Ovary (tissue), 3 donors: Measurements from ENCODE around the gene ZNF736.

ENCODE experiments used
- EP300 ChIP-seq: sonication (generic); formaldehyde crosslinking; IDR thresholded peaks from one replicate; pipeline ENCODE4 v1.6.1; 2017; ENCODE audit warnings: antibody characterized with exemption
- POLR2A ChIP-seq: fragments of 450-650 bp; IDR thresholded peaks from one replicate; pipeline ENCODE4 v1.6.1; 2017; ENCODE audit warnings: antibody characterized with exemption, mild to moderate bottlenecking, moderate library complexity
- TF ChIP-seq, protein P1 (sequence below), 3 donors: fragments of 450-650 bp in 2 of 3; fragments of 200-600 bp in 1 of 3; IDR thresholded peaks; one replicate each; pipeline versions ENCODE4 v1.5.1 to v1.8.0; 2016 to 2022; ENCODE audit warnings: antibody characterized with exemption in 3 of 3, mild to moderate bottlenecking in 1 of 3
- donor health status: DM: no; HTN: no; CAD: no.

DNA sequence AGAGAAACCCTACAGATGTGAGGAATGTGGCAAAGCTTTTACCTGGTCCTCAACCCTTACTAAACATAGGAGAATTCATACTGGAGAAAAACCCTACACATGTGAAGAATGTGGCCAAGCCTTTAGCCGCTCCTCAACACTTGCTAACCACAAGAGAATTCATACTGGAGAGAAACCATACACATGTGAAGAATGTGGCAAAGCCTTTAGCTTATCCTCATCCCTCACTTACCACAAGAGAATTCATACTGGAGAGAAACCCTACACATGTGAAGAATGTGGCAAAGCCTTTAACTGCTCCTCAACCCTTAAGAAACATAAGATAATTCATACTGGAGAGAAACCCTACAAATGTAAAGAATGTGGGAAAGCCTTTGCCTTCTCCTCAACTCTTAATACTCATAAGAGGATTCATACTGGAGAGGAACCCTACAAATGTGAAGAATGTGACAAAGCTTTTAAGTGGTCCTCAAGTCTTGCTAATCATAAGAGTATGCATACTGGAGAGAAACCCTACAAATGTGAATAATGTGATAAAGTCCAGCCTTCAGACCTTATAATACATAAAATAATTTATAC, 47.3 kb upstream of the ZNF736 start:
- TF ChIP-seq, protein P1, sequence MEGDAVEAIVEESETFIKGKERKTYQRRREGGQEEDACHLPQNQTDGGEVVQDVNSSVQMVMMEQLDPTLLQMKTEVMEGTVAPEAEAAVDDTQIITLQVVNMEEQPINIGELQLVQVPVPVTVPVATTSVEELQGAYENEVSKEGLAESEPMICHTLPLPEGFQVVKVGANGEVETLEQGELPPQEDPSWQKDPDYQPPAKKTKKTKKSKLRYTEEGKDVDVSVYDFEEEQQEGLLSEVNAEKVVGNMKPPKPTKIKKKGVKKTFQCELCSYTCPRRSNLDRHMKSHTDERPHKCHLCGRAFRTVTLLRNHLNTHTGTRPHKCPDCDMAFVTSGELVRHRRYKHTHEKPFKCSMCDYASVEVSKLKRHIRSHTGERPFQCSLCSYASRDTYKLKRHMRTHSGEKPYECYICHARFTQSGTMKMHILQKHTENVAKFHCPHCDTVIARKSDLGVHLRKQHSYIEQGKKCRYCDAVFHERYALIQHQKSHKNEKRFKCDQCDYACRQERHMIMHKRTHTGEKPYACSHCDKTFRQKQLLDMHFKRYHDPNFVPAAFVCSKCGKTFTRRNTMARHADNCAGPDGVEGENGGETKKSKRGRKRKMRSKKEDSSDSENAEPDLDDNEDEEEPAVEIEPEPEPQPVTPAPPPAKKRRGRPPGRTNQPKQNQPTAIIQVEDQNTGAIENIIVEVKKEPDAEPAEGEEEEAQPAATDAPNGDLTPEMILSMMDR (IDR thresholded peaks at IDR 0.05): no peak
- TF ChIP-seq EP300 (no peak), POLR2A (no peak)
